WI38 (cell line): ENCODE results near the gene CASP3.
"Not testable (repeated sequence)": the region's sequence is repeated elsewhere in the genome, so short reads cannot be mapped to it uniquely, and the experiment has no call there.

Source experiments
- H3K4me3 ChIP-seq: 2 replicates; pipeline ENCODE4 v1.5.1; 2011; ENCODE audit warnings: low read depth, mild to moderate bottlenecking, control low read depth, low read length
- CTCF ChIP-seq: IDR thresholded peaks from 2 replicates; pipeline ENCODE4 v1.5.1; 2012; ENCODE audit warnings: low read depth, mild to moderate bottlenecking, control low read depth, low read length

The CASP3 gene

DNA sequence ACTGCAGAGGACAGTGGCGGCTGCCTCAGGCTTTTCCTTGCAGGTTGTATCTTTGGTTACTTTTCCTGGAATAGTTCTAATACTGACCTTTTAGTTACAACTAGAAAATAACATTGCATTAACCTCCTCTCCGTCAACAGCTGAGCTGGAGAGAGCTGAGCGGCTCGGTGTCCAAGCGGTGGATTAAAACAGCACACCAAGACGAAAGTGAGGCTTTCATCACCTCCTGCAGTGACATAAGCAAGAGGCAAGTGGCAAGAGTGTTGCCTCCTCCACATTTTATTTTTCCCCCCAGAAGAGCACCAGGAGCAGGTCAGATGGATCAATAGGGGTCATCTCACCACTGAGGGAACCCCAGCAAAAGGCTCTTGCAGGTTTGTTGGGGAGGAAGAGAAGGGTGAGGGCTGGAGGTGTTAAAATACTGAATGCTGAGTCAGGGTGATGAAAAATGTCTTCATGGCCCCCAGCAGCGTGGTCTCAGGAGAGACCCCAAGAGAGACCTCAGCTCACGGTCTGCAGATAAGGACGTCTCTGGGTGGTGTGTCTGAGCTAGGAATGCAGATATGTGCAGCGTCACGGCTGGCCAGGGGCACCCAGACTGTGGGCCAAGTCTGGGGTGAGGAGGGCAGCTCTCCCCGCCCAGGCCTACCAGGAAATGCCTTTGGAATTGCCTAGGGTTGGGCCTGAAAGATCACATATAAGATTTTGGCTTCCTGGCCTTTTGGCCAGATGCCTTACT, 50.3 kb downstream of the CASP3 start:
- no peak overlapping the region for H3K4me3 ChIP-seq
- no peak for TF ChIP-seq CTCF

DNA sequence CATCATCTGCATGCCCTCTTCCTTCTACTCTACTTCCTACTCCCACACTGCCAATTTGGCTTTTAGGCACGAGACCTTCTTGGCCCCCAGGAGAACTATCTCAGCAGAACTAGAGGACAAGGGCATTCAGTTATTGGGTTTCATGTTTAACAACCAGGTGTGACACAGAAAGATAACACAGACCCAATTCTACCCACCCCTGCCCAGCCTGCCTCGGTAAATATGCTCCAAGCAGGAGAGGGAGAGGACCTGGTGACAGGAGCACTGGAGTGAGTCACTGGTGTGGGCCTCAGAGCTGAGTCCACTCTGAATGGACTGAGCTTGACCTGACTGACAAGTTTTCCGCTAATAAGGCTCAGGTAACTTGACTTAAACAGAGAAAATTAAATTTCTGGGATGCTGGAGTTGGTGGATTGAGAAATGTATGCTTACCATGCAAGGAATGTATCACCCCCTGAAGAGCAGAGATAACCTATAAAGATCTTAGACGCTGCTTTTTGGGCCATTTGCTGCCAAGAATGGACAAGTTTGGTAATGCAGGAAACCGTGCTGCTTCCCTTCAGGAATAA, 52.5 kb downstream of the CASP3 start:
- TF ChIP-seq CTCF: no peak

GRCh38 chr4:184596044-184596616, 53.1 kb downstream of the CASP3 start:
- TF ChIP-seq CTCF: no peak
- H3K4me3 ChIP-seq: no peak overlapping the region

More for the DNA sequence above, 52.5 kb downstream of the CASP3 start:
- H3K4me3 ChIP-seq: no peak overlapping the region

DNA sequence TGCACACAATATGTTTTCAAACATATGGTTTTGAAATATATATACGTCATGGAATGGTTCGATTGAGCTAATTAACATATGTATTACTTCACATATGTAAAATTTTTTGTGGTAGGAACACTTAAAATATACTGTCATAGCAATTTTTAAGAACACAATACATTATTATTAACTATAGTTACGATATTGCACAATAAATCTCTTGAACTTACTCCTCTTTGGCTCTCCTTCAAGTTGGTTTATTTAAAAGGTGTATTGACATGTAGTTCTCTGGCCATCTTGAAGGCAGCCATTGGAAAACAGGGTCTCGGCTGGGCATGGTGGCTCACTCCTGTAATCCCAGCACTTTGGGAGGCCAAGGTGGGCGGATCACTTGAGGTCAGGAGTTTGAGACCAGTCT, 53.8 kb downstream of the CASP3 start:
- H3K4me3 ChIP-seq: no peak overlapping the region
- no peak for TF ChIP-seq CTCF

GRCh38 chr4:184593461-184593860, 55.8 kb downstream of the CASP3 start:
- no peak for TF ChIP-seq CTCF
- no peak overlapping the region for H3K4me3 ChIP-seq

GRCh38 chr4:184591747-184592270, 57.4 kb downstream of the CASP3 start:
- H3K4me3 ChIP-seq: not testable (repeated sequence)

GRCh38 chr4:184591070-184591677, 58.1 kb downstream of the CASP3 start:
- no peak for TF ChIP-seq CTCF
- H3K4me3 ChIP-seq: no peak overlapping the region
